Smooth muscle cell of the pulmonary artery (primary cell): ENCODE data around the gene TOM1. TPM values are rescaled to one million over a fixed set of nuclear protein-coding genes. Genes with fewer than 3 reads are reported as not detected.

Experiments used
- total RNA-seq: library from RNA; depleted of rRNA; stranded (reverse); fragments of >200 nt; gene quantifications from 2 replicates; pipeline ENCODE4 v1.2.3, GENCODE V29; 2014

TOM1 gene
- 36.6 and 38.5 TPM in 2 replicates for total RNA-seq

GRCh38 chr22:35299673-35300499 lies at the start of gene TOM1:
TSS of gene TOM1 (plus strand) at chr22:35299894. CDS start at chr22:35299929, 35 bp downstream.

GRCh38 chr22:35257321-35258190 lies 42.1 kb upstream of the TOM1 start, which contains the start of gene HMGXB4:
TSS of gene HMGXB4 (plus strand) at chr22:35257493. CDS start at chr22:35262391, 4,898 bp downstream.

GRCh38 chr22:35380537-35381423 lies 81.1 kb downstream of the TOM1 start, which contains the start of gene HMOX1:
TSS of gene HMOX1 (plus strand) at chr22:35381096. CDS start at chr22:35381174, 78 bp downstream.

Other genes starting within 250 kb of the TOM1 start
- not detected in 2 replicates for gene ISX, start 233.7 kb upstream of the TOM1 start, total RNA-seq
- 15.6 TPM in 2 replicates for gene HMGXB4, start 42.4 kb upstream of the TOM1 start, total RNA-seq
- 135 and 169 TPM in 2 replicates for gene HMOX1, start 81.2 kb downstream of the TOM1 start, total RNA-seq
- gene MCM5, start 100.2 kb downstream of the TOM1 start, total RNA-seq = 27.6 and 30.2 TPM in 2 replicates
- gene RASD2, start 240.9 kb downstream of the TOM1 start, total RNA-seq = 0.65 and 2.7 TPM in 2 replicates